Measurements from ENCODE around the gene FCMR.

FCMR gene

GRCh38 chr1:206939131-206939530 is 17.4 kb upstream of the FCMR start:
- Histone ChIP-seq H3K9ac (ENCODE audit: low read length) (no peak overlapping the region), H2BK5ac (ENCODE audit: low read depth, low read length, poor library complexity, severe bottlenecking) (no peak overlapping the region), H3K79me1 (replicated peaks; ENCODE audit: low read length, poor library complexity, severe bottlenecking) (no peaks in the 10 kb centered on the region), H3K18ac (ENCODE audit: low read depth in 1 of 2, low read length in 2 of 2) (no peak overlapping the region), H2AK5ac (ENCODE audit: low read length, severe bottlenecking) (no peak overlapping the region), H4K91ac (ENCODE audit: low read length) (no peak overlapping the region), H2BK12ac (ENCODE audit: low read length in 2 of 2) (no peak overlapping the region), H3K27ac (ENCODE audit: low read length, poor library complexity, severe bottlenecking) (no peak overlapping the region), H4K8ac (ENCODE audit: low read length) (no peak overlapping the region), H2AFZ (ENCODE audit: low read depth, low read length) (no peak overlapping the region), H3K4me2 (ENCODE audit: low read length, poor library complexity, severe bottlenecking) (no peak overlapping the region), H3K14ac (ENCODE audit: low read length in 2 of 2) (no peak overlapping the region), H3K9me3 (ENCODE audit: control insufficient read depth, low read length) (no peaks in the 10 kb centered on the region), H3K27me3 (ENCODE audit: control insufficient read depth in 1 of 2, insufficient read depth in 1 of 2, low read length in 2 of 2) (peaks cover 0 to 64% of the 10 kb centered on the region in 2 experiments), H3K23ac (ENCODE audit: low read length in 2 of 2) (no peak overlapping the region), H2BK120ac (ENCODE audit: low read depth, low read length) (no peak overlapping the region), H3K4ac (ENCODE audit: low read depth in 1 of 2, low read length in 2 of 2) (no peak overlapping the region), H3K36me3 (ENCODE audit: control insufficient read depth in 1 of 2, insufficient read depth in 2 of 2, low read depth in 1 of 2, low read length in 2 of 2) (no peaks in the 10 kb centered on the region), H2BK15ac (ENCODE audit: low read depth, poor library complexity, severe bottlenecking) (no peak overlapping the region), H3K4me3 (ENCODE audit: insufficient read depth in 1 of 2, low read depth in 1 of 2, low read length in 2 of 2) (no peak overlapping the region), H3K4me1 (ENCODE audit: control insufficient read depth, insufficient read depth, low read depth, low read length) (peaks cover 2% of the 10 kb centered on the region)
- DNase-seq, result no peak
- WGBS, result 74% methylated on average over 7 of the region's 13 CpGs

DNA sequence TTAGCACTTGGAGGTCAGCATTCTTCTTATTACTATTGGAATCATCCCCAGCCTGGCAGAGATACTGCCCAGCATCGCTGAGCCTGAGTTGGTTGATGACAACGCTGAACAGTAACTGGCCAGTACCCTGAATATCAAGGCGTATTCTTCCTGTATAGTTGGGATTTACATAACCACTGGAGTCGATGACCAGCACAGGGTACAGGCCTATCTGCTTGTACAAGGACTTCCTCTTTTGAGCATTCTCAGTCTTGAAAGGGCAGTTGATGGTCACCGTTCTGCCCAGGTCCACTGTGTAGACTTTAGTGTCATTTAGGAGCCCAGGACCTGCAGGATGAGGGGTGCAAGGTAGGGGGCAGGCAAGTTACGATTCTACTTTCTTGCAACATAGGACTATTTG is 15.7 kb upstream of the FCMR start:
- no peak overlapping the region for H2BK5ac ChIP-seq (ENCODE audit: low read depth, low read length, poor library complexity, severe bottlenecking)
- H3K4me3 ChIP-seq (ENCODE audit: insufficient read depth in 1 of 2, low read depth in 1 of 2, low read length in 2 of 2), result no peak overlapping the region
- no peak overlapping the region for H3K4me2 ChIP-seq (ENCODE audit: low read length, poor library complexity, severe bottlenecking)
- H2AK5ac ChIP-seq (ENCODE audit: low read length, severe bottlenecking), result no peak overlapping the region
- no peak overlapping the region for H4K91ac ChIP-seq (ENCODE audit: low read length)
- H3K9me3 ChIP-seq (ENCODE audit: control insufficient read depth, low read length), result no peaks in the 10 kb centered on the region
- no peak overlapping the region for H3K23ac ChIP-seq (ENCODE audit: low read length in 2 of 2)
- H3K9ac ChIP-seq (ENCODE audit: low read length), result no peak overlapping the region
- H2BK120ac ChIP-seq (ENCODE audit: low read depth, low read length), result no peak overlapping the region
- no peak overlapping the region for H2BK12ac ChIP-seq (ENCODE audit: low read length in 2 of 2)
- H3K36me3 ChIP-seq (ENCODE audit: control insufficient read depth in 1 of 2, insufficient read depth in 2 of 2, low read depth in 1 of 2, low read length in 2 of 2), result no peaks in the 10 kb centered on the region
- peaks cover 2% of the 10 kb centered on the region for H3K4me1 ChIP-seq (ENCODE audit: control insufficient read depth, insufficient read depth, low read depth, low read length)
- H2AFZ ChIP-seq (ENCODE audit: low read depth, low read length), result no peak overlapping the region
- no peak overlapping the region for H4K8ac ChIP-seq (ENCODE audit: low read length)
- no peak overlapping the region for H3K4ac ChIP-seq (ENCODE audit: low read depth in 1 of 2, low read length in 2 of 2)
- no peak for DNase-seq
- no peak overlapping the region for H3K27ac ChIP-seq (ENCODE audit: low read length, poor library complexity, severe bottlenecking)
- H3K27me3 ChIP-seq (ENCODE audit: control insufficient read depth in 1 of 2, insufficient read depth in 1 of 2, low read length in 2 of 2), result peaks cover 0 to 47% of the 10 kb centered on the region in 2 experiments
- H2BK15ac ChIP-seq (ENCODE audit: low read depth, poor library complexity, severe bottlenecking), result no peak overlapping the region
- H3K18ac ChIP-seq (ENCODE audit: low read depth in 1 of 2, low read length in 2 of 2), result no peak overlapping the region
- no peaks in the 10 kb centered on the region for H3K79me1 ChIP-seq (replicated peaks; ENCODE audit: low read length, poor library complexity, severe bottlenecking)
- 91% methylated on average over 5 of the region's 6 CpGs for WGBS
- H3K14ac ChIP-seq (ENCODE audit: low read length in 2 of 2), result no peak overlapping the region

GRCh38 chr1:206935491-206936067 is 13.8 kb upstream of the FCMR start:
- Histone ChIP-seq H4K8ac (ENCODE audit: low read length) (no peak overlapping the region), H3K27me3 (ENCODE audit: control insufficient read depth in 1 of 2, insufficient read depth in 1 of 2, low read length in 2 of 2) (peaks cover 0 to 38% of the 10 kb centered on the region in 2 experiments), H3K18ac (ENCODE audit: low read depth in 1 of 2, low read length in 2 of 2) (no peak overlapping the region)

GRCh38 chr1:206933333-206933945 is 11.7 kb upstream of the FCMR start:
- Histone ChIP-seq H3K18ac (ENCODE audit: low read depth in 1 of 2, low read length in 2 of 2) (no peak overlapping the region), H3K27ac (ENCODE audit: low read length, poor library complexity, severe bottlenecking) (no peak overlapping the region), H3K79me1 (replicated peaks; ENCODE audit: low read length, poor library complexity, severe bottlenecking) (no peaks in the 10 kb centered on the region), H3K27me3 (ENCODE audit: control insufficient read depth in 1 of 2, insufficient read depth in 1 of 2, low read length in 2 of 2) (peaks cover 0 to 43% of the 10 kb centered on the region in 2 experiments), H3K36me3 (ENCODE audit: control insufficient read depth in 1 of 2, insufficient read depth in 2 of 2, low read depth in 1 of 2, low read length in 2 of 2) (no peaks in the 10 kb centered on the region), H4K91ac (ENCODE audit: low read length) (no peak overlapping the region), H4K8ac (ENCODE audit: low read length) (no peak overlapping the region), H3K9ac (ENCODE audit: low read length) (no peak overlapping the region), H2AFZ (ENCODE audit: low read depth, low read length) (no peak overlapping the region), H3K23ac (ENCODE audit: low read length in 2 of 2) (no peak overlapping the region), H3K9me3 (ENCODE audit: control insufficient read depth, low read length) (no peaks in the 10 kb centered on the region), H3K4me1 (ENCODE audit: control insufficient read depth, insufficient read depth, low read depth, low read length) (no peaks in the 10 kb centered on the region), H2BK15ac (ENCODE audit: low read depth, poor library complexity, severe bottlenecking) (no peak overlapping the region), H2BK5ac (ENCODE audit: low read depth, low read length, poor library complexity, severe bottlenecking) (no peak overlapping the region), H2AK5ac (ENCODE audit: low read length, severe bottlenecking) (no peak overlapping the region), H3K4ac (ENCODE audit: low read depth in 1 of 2, low read length in 2 of 2) (no peak overlapping the region), H3K14ac (ENCODE audit: low read length in 2 of 2) (no peak overlapping the region), H2BK120ac (ENCODE audit: low read depth, low read length) (no peak overlapping the region), H2BK12ac (ENCODE audit: low read length in 2 of 2) (no peak overlapping the region), H3K4me3 (ENCODE audit: insufficient read depth in 1 of 2, low read depth in 1 of 2, low read length in 2 of 2) (no peak overlapping the region), H3K4me2 (ENCODE audit: low read length, poor library complexity, severe bottlenecking) (no peak overlapping the region)
- DNase-seq, result no peak
- 53% methylated on average over 5 of the region's 8 CpGs for WGBS

More at GRCh38 chr1:206935491-206936067, 13.8 kb upstream of the FCMR start:
- no peak overlapping the region for H3K23ac ChIP-seq (ENCODE audit: low read length in 2 of 2)
- no peaks in the 10 kb centered on the region for H3K36me3 ChIP-seq (ENCODE audit: control insufficient read depth in 1 of 2, insufficient read depth in 2 of 2, low read depth in 1 of 2, low read length in 2 of 2)
- H2AK5ac ChIP-seq (ENCODE audit: low read length, severe bottlenecking), result no peak overlapping the region
- 61% methylated on average over 17 of the region's 19 CpGs for WGBS
- H3K4me2 ChIP-seq (ENCODE audit: low read length, poor library complexity, severe bottlenecking), result no peak overlapping the region
- no peak overlapping the region for H2BK120ac ChIP-seq (ENCODE audit: low read depth, low read length)
- no peak overlapping the region for H2BK5ac ChIP-seq (ENCODE audit: low read depth, low read length, poor library complexity, severe bottlenecking)
- no peak overlapping the region for H3K27ac ChIP-seq (ENCODE audit: low read length, poor library complexity, severe bottlenecking)
- peak overlapping the region in 1 of 2 experiments; percentile 17 for H3K4me3 ChIP-seq (ENCODE audit: insufficient read depth in 1 of 2, low read depth in 1 of 2, low read length in 2 of 2)
- no peaks in the 10 kb centered on the region for H3K79me1 ChIP-seq (replicated peaks; ENCODE audit: low read length, poor library complexity, severe bottlenecking)
- no peak overlapping the region for H2BK12ac ChIP-seq (ENCODE audit: low read length in 2 of 2)
- H3K4ac ChIP-seq (ENCODE audit: low read depth in 1 of 2, low read length in 2 of 2), result no peak overlapping the region
- no peak overlapping the region for H3K9ac ChIP-seq (ENCODE audit: low read length)
- H2AFZ ChIP-seq (ENCODE audit: low read depth, low read length), result no peak overlapping the region
- no peaks in the 10 kb centered on the region for H3K4me1 ChIP-seq (ENCODE audit: control insufficient read depth, insufficient read depth, low read depth, low read length)
- H3K9me3 ChIP-seq (ENCODE audit: control insufficient read depth, low read length), result no peaks in the 10 kb centered on the region
- no peak overlapping the region for H3K14ac ChIP-seq (ENCODE audit: low read length in 2 of 2)
- H2BK15ac ChIP-seq (ENCODE audit: low read depth, poor library complexity, severe bottlenecking), result no peak overlapping the region
- no peak overlapping the region for H4K91ac ChIP-seq (ENCODE audit: low read length)
- peak; percentile 49 for DNase-seq
